RPMI7951 (cell line): ENCODE measurements around the gene HOMER1. TPM values are rescaled to one million over a fixed set of nuclear protein-coding genes. Genes with fewer than 3 reads are reported as not detected.

Source experiments
- total RNA-seq: library from RNA; depleted of rRNA; stranded (reverse); fragments of >200 nt; shearing (Covaris generic); gene quantifications from 2 replicates; pipeline ENCODE4 v1.2.3, GENCODE V29; 2014; rRNA removed

The HOMER1 gene
- total RNA-seq, 1 experiment from 2014 or later = 4.9 TPM

Other genes starting within 250 kb of the HOMER1 start
- gene TENT2, start 98.3 kb upstream of the HOMER1 start, total RNA-seq = 27.9 and 34.0 TPM in 2 replicates
- gene CMYA5, start 175.7 kb upstream of the HOMER1 start, total RNA-seq = 0.12 and 0.20 TPM in 2 replicates